HEK293T (cell line): ENCODE data around the gene NT5C2.
"Not testable (repeated sequence)": the region's sequence is repeated elsewhere in the genome, so short reads cannot be mapped to it uniquely, and the experiment has no call there.

Experiments used
- BHLHE40 ChIP-seq: fragments of 450-650 bp; IDR thresholded peaks from 2 replicates; pipeline ENCODE4 v1.6.1; 2016; ENCODE audit warnings: mild to moderate bottlenecking, moderate library complexity, borderline replicate concordance
- HDGF ChIP-seq: fragments of 450-650 bp; IDR thresholded peaks from 2 replicates; pipeline ENCODE4 v1.6.1; 2017; ENCODE audit warnings: antibody characterized with exemption, borderline replicate concordance
- LEF1 ChIP-seq: fragments of 450-650 bp; IDR thresholded peaks from 2 replicates; pipeline ENCODE4 v1.6.1; 2017; ENCODE audit warnings: mild to moderate bottlenecking, borderline replicate concordance
- NFRKB ChIP-seq: fragments of 450-650 bp; IDR thresholded peaks from 2 replicates; pipeline ENCODE4 v1.6.1; 2016; ENCODE audit warnings: mild to moderate bottlenecking, moderate library complexity
- SP1 ChIP-seq: fragments of 450-650 bp; IDR thresholded peaks from 2 replicates; pipeline ENCODE4 v1.6.1; 2017
- SUZ12 ChIP-seq: fragments of 450-650 bp; IDR thresholded peaks from 2 replicates; pipeline ENCODE4 v1.6.1; 2016; ENCODE audit warnings: mild to moderate bottlenecking
- TARDBP ChIP-seq: fragments of 450-650 bp; IDR thresholded peaks from 2 replicates; pipeline ENCODE4 v1.6.1; 2016
- ZNF384 ChIP-seq: fragments of 450-650 bp; IDR thresholded peaks from 2 replicates; pipeline ENCODE4 v1.6.1; 2016
- TF ChIP-seq, protein P1 (sequence below): fragments of 450-650 bp; IDR thresholded peaks from 2 replicates; pipeline ENCODE4 v1.6.1; 2016

- not testable (repeated sequence) for TF ChIP-seq TARDBP, NFRKB, BHLHE40, HDGF, SP1, LEF1, ZNF384, SUZ12
- TF ChIP-seq, protein P1, sequence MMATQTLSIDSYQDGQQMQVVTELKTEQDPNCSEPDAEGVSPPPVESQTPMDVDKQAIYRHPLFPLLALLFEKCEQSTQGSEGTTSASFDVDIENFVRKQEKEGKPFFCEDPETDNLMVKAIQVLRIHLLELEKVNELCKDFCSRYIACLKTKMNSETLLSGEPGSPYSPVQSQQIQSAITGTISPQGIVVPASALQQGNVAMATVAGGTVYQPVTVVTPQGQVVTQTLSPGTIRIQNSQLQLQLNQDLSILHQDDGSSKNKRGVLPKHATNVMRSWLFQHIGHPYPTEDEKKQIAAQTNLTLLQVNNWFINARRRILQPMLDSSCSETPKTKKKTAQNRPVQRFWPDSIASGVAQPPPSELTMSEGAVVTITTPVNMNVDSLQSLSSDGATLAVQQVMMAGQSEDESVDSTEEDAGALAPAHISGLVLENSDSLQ = not testable (repeated sequence)
Measured at GRCh38 chr10:103130180-103130579, 62.9 kb downstream of the NT5C2 start.
